ENCODE results near the gene ZNF423.

Gene ZNF423

DNA sequence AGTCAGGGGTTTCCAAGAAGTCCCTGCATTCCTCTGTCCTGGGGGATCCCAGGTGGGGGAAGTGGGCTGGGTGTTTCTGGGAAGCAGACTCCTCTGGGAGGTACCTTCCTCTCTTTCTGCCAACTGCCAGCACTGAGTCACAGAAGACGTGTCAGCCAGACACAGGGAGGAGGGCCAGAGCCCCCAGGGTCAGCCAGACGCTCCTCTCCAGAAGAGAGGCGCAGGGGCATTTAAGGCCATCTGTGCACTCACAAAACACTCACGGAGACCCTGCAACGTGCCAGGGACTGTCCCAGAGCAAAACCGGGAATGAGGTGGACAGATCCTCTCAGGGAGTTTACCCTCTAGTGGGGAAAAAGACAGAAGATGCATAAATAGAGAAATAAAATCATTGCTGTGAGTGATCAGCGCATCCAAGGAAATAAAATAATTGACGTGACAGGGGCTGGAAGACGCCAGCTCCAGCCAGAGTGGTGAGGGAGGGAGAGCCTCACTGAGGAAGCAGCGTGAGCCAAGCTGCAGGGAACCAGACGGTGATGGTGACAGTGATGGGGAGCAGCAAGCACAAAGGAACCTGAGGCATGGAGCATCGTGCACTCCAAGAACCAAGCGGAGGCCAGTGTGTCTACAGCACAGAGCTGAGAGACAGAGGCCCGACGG lies 105.4 kb downstream of the ZNF423 start:
- no peak for DNase-seq (ENCODE audit: low read depth)

DNA sequence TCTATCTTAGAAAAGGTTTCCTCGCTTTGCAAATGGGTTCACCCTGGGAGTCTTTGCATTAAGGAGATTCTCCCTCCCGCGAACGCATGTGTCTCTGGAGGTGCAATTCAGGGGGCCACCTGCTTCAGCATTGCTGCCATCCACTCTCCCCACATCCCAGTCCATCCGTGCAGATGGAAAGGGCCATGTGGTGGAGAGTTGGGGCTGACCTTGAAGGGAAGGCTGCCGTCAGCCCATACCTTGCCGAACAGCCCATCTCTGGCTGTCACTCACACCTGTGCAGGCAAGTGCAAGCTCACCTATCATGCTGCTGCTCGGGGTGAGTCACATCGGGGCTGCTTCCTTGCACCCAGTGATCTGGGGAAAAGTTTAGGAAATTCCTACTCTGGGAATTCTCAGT lies 106.1 kb downstream of the ZNF423 start:
- no peak for DNase-seq (ENCODE audit: low read depth)

DNA sequence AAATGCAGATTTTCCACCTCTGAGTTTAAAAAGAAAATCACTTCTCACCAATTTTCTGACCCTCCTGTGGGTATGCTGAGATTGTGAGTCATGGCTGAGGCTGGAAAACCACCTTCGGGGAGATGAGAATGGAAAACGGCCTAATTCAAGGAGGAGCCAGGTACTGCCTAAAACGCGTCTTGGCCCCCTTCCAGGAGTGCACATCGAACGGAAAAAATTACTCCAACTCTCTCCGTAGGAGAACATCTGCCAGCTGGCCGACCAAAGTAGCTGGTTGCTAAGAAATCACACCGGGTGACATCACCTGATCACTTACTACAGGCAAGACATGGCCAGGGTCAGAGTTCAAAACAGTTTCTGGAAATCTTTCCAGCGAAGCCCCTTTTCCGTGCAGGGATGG lies 107.6 kb downstream of the ZNF423 start:
- no peak for DNase-seq (ENCODE audit: low read depth)

DNA sequence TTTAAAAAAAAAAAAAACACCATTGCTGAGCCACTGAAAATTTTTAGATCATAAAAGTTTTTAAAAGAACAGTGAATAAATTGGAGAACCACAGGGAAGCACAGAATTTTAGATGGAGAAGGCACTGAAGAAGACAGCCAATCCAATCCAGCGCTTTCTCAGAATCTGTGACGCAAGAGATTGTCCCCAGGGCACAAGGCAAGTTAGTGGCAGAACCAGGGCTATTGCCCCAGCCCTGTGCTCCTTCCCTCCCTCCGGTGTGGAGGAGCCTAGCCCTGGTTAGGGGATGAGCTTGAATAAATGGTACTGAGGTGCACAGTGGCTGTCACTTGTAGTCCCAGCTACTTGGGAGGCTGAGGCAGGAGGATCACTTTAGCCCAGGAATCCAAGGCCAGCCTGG lies 108.3 kb downstream of the ZNF423 start:
- no peak for DNase-seq (ENCODE audit: low read depth)

DNA sequence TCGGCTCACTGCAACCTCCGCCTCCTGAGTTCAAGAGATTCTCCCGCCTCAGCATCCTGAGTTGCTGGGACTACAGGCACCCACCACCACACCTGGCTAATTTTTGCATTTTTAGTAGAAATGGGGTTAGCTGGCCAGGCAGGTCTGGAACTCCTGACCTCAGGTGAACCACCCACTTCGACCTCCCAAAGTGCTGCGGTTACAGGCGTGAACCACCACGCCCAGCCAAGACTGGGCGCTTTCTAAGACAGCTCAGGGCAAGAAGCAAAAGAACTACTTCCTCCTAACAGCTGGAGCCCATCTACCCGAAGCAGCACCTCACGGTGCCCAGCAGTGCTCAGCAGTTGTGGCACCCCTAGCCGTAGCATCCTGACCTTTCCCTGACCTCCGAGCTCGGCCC lies 109.4 kb downstream of the ZNF423 start:
- no peak for DNase-seq (ENCODE audit: low read depth)

DNA sequence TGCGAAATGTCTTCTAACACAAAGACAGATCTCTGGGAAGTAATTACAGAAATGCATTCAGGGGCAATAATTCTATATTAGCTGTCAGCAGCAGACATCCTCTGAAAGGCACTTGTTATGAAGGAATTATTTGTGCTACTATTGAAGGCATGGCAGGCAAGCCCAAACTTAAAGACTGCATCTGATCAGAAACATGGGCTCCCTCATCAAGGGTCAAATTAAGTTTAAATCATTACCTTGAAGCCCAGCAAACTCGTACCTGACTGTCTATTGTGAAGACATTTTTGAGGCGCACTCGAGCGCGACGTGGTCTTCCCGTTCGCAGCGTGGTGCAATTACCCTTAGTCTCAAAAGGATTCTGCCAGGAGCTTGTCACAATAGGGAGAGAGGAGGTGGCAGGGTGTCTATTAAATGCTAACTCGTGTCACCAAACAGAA lies 110.6 kb downstream of the ZNF423 start:
- DNase-seq (ENCODE audit: low read depth): no peak

DNA sequence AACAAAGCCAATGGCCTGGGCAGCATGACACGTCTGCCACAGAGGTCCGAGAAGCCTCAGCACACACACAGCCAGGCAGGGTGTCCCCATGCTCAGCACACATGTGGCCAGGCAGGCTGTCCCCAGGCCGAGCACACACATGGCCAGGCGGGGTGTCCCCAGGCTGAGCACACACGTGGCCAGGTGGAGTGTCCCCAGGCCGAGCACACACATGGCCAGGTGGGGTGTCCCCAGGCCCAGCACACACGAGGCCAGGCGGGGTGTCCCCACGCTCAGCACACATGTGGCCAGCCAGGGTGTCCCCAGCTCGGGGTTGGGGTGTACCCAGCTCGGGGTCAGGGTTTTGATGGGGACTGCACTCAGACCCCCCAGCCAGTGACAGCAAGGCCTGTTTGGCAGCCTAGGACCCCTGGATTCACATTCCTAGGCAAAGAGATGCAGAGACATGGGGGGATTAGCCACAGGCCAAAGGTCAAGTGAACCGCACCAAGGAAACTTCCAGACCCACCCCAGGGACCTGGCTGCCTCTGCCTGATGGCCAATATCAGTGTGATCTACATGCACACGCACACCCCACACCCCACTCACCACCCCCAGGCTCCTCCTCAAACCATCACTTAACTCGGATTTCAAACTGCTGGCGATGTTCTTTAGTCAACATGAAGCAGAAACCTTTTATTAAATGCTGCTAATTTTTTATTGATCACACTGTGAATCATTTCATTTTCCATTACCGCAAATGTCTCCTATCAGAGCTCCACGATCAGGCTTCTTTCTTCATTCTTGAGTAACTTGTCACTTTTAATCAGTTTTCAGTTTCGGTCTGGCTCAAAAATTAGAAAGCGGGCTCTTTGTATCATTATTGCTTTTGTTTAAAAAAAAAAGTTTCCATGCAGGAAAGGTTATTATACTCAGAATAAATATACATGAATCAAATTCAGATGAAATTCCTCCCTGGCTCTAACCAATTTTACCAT lies 111.4 kb downstream of the ZNF423 start:
- no peak for DNase-seq (ENCODE audit: low read depth)

DNA sequence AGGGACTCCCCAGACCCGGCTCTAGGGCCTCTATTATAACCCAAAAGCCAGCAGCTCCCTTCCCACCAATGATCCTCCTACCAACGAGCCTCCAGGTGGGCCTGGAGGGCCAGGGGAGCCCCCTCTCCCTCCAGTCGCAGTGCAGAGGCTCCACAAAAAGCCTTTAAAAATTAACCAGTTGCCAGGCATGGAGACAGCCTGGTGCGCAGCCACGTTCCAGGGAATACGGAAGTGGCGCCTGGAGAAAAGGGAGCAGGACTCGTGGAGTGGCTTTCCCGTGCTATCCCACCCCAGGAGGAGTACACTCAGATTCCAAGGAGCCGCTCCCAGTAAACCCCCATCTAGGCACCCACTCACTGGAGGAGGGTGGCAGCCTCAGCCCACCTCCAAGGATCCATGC lies 112.3 kb downstream of the ZNF423 start:
- no peak for DNase-seq (ENCODE audit: low read depth)

DNA sequence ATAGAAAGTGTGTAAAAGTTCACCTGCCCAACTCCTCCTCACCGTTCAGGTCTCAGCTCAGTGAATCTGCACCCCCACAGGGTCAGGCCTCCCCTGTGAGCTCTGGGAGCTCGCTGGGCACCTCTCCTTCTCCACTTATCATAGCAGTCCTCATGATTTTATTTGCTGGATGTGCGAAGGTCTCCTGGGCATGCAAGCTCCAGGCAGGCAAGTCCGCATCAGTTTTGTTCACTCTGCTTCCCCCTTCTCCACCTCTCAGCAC lies 112.8 kb downstream of the ZNF423 start:
- no peak for DNase-seq (ENCODE audit: low read depth)

DNA sequence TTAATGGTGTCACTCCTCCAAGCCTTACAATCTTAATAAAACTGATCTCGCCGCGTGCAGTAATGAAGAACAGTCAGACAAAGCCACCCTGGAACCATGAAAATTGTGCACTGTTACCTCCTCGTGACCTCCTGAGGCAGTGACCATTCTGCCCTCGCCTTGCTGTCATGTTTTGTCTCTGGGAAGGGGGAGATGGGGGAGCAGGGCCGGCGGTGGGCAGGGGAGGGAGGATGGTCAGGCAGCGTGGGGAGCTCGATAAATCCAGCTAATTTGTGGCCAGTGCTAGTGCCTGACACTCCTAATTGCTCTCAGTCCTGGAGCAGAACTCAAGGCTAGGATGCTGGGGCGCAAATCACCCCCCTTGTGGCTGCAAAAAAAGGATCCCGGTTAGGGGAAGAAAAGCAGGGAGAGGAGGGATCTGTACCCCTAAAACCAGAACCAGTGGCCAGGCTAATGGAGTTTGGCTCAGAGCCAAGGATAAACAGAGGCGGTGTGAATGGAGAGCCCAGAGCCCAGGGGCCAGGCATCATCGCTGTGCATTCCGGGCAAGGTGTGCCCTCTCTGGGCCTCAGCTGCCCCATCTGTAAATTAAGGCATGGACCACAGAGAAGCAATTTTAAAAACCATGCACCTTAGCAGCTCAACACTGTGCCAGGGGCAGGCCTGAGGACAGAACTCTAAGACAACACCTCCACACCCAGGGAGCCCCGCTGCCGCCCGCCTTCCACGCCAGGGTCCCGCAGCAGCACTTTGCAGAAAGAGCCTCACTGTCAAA lies 113.3 kb downstream of the ZNF423 start:
- DNase-seq (ENCODE audit: low read depth): no peak

DNA sequence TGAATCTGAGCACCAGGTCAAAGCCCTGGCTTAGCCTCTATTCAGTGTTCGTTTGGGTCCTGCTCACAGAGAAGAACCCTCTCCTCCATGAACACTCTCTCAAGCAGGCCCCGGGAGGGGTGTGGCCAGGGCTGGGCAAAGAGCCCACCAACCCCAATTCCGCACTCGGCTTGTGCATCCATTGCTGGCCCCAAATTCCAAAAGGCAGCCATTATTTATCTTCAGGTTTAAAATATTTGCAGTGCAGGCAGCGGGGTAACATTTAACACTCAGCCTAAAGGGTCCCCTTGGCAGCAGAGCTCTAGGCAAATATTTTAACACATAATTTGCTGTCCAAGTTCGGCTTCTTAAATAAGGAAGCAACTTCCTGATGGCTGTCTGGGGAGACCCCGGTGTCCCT lies 115.7 kb downstream of the ZNF423 start:
- no peak for DNase-seq (ENCODE audit: low read depth)

DNA sequence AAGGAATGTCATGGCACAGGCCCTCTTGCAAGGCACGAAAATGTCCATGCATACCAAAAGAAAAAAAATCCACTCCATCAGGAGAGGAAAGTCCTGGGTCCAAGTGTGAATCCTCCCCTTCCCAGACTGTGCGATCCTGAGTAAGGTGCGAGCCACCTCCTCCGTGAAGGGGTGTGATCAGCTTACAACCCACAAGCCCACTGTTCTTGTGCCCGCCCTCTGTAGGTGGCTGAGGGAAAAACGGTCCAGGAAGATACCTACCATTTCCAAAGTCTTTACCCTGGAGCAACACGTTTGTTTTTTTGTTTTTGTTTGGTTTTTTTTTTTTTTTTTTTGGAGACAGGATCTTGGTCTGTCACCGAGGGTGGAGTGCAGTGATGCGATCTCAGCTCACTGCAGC lies 116.5 kb downstream of the ZNF423 start:
- DNase-seq (ENCODE audit: low read depth): no peak

DNA sequence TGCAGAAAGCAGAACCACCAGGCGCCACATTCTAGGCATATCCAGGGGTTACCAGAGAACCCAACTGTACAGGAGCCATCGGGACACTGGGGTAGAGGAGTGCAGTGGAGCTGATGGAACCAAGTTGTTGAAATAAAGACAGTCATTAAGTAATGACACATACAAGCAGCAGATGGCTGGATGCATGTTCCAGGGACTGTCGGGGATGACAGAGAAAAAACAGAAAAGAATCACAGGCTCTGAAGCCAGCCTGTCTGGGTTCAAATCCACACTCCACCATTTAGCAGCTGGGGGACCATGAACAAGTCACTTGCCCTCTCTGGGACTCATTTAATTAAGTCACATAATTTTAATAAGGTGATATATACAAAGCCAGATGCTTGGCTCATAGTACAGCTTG lies 117.1 kb downstream of the ZNF423 start:
- no peak for DNase-seq (ENCODE audit: low read depth)

DNA sequence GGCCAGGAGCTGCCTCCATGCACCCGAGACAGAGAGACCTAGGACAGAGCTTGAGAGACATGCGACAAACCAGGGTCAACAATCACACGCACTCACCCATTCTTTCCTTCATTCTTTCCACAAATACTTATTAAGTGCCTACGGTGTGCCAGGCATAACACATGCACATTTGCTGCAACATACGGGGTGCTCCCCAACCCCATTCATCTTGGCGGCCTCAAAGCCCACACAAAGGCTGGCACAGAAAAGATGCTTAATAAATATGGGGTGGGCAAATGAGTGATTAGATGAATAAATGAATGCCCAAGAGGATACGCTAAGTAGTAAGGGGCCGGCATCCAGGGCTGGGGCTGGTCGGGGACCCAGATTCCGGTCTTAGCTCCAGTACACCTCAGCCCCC lies 117.9 kb downstream of the ZNF423 start:
- no peak for DNase-seq (ENCODE audit: low read depth)

DNA sequence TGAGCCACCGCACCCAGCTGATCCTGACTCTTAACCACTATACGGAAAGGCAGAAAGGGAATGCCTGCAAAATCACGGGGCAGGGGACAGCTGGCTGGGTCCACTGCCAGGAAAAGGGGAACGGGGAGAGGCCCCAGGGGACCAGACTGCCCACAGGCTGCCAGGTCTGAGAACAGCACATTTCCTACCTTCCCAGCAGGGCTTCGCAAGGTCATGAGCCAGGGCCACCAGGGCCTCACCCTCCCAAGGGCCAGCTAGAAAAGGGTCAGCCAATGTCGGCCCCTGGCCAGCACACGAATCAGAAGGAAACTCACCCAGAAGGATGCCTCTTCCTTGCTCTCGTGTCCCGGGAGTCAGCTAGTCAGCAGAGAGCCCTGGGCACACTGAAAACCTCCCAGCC lies 118.4 kb downstream of the ZNF423 start:
- DNase-seq (ENCODE audit: low read depth): no peak

DNA sequence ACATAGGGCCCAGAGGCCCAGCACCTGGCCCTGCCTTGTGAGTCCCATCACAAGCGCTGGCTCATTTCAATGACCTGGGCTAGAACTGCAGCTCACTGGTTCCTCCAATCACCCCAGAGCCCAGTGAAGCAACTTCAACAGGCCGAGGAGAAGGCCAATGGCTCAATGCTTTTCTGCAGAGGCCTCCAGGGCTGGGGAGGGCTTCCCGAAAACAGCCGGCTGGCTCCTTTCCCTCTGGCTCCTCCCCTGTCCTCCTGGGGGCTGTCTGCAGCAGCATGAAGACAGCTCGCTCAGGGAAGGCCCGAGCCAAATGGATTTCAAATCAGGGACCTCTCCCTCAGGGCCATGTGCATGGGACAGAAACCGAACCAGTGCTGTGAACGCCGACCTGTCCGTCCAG lies 121.6 kb downstream of the ZNF423 start:
- DNase-seq (ENCODE audit: low read depth): no peak

DNA sequence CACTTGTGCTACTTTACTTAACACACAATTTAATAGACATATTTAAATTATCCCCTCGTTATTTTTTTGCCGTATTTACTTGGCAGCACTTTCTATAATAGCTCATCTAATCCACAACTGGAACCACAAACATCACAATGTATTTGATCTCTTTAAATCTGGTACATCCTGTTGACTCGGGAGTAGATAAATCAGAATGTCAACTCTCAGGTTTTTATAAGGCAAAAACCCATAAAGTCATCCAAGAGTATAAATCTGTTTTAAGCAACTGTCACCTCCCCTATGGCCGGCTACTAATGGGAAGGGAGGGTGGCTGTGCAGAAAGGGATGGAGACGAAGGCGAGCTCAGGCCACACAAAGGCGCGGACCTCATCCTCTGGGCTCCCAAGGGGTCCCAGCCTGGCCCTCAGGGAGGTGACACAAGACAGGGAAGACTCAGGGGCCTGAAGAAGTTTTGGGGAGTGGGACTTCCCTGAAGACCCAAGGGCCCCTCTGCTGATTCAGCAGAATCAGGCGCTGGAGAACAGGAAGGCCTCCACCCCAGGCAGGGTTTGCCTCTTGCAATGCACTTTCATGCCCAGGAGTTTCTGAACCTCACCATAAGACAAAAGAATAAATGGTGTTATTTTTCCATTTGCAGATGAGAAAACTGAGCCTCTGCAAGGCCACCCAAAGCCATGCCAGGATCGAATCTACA lies 122.5 kb downstream of the ZNF423 start:
- no peak for DNase-seq (ENCODE audit: low read depth)

DNA sequence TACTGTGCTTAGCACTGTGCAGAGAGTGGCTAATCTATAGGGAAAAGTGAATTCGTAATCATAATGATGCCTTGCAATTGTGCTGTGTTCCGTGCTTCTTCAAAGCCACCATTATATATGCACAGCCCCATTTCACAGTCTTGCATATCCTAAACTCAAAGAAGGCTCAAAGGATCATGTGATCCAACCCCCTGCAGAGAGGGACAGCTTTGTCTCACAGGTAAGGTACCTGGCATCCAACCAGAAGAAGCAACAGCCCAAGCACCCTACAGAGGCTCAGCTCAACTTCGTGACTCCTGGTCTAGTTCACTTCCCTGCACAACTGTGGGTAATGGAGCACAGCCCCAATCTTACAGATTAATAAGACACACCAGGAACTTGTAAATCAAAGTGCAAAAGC lies 124.0 kb downstream of the ZNF423 start:
- no peak for DNase-seq (ENCODE audit: low read depth)

DNA sequence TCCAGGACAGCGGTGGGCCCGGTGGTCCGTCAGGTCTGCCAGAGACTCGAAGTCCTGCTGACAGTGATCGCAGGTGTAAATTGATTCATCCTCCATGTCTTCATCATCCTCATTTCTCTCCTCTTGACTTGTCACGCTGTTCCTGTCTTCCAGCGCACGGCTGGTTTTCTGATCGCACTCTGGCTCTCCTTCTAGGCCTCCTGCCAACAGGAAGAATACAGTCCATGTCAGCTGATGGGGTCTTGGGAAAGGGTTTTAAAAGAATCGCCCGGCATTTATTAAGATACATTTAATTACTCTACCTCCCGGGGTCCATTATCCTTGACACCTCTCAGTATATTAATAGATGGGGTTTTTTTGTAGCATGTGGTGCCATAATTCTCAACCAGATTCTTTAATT lies 125.1 kb downstream of the ZNF423 start:
- DNase-seq (ENCODE audit: low read depth): no peak

DNA sequence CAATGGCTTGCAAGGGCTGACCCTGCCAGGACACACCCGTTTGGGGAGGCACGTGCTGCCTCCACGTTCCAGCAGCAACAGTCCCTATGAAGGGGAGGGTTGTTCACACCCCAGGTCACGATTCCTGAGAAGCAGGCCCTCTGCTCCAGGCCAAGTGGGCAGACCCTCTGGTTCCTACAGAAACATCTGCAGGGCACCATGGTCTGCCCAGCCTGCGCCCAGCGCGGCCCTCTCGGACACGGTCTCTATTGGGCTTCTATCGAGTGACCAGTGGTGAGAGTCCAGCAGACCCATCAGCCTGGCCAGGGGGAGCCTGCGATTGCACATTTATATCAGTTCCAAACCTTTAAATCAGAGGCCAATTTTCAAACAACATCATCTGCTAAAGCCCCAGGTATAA lies 128.3 kb downstream of the ZNF423 start:
- no peak for DNase-seq (ENCODE audit: low read depth)

DNA sequence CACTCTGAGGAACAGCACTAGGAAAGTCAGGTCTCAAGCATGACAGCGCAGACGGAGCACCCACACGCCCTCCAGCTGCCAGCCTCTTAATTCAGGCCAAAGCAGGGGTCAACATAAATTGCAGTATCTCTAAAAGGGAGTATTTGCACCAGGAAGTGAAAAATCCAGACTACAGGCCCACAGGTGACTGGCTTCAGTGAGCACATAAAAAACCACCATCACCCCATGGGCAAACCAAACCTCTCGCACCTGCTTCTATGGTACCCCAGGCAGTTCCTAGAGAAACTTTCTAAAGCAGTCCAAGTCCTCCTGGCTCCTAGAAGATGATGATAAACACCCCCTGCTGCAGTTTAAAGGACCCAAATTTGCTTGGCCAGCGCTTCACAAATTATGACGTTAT lies 129.8 kb downstream of the ZNF423 start:
- no peak for DNase-seq (ENCODE audit: low read depth)

DNA sequence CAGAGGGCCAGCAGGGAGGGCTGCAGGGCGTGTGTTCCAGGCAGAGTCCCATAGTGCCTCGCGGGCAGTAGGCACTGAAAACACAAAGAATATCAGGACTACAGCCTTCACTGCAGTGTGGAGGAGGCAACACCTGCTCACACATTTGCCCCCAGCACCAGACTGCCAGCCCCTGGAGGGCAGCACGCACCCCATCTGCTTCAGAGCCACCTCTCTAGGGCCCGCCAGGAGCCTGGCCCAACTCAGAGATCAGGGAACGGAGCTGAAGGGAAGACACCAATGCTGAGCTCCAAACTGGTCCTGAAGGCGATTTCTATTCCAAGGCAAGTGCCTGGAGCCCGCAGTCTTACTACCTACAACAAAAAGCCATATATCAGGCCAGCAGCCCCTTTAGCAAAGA lies 130.3 kb downstream of the ZNF423 start:
- DNase-seq (ENCODE audit: low read depth): no peak

Data from stimulated activated CD8-positive, alpha-beta memory T cell treated with anti-CD3 and anti-CD28 coated beads, Interleukin-12 subunit alpha, Interleukin-12 subunit beta, amount 100 ng/mL, for 1 hour (primary cell).